ENCODE results near the gene GPRC5B.

GPRC5B gene

GRCh38 chr16:19857593-19858339, 26.9 kb downstream of the GPRC5B start:
- no peak for TF ChIP-seq FOXP2 (optimal IDR thresholded peaks at IDR 0.05; ENCODE audit: borderline replicate concordance, extremely low read depth, extremely low read length, insufficient read depth)
- no peak for TF ChIP-seq TAF1 (IDR thresholded peaks at IDR 0.05; ENCODE audit: borderline replicate concordance, insufficient read depth, low read length)

- TF ChIP-seq POLR2AphosphoS5 (IDR thresholded peaks at IDR 0.05; ENCODE audit: low read depth, low read length) (no peak), FOXP2 (optimal IDR thresholded peaks at IDR 0.05; ENCODE audit: borderline replicate concordance, extremely low read depth, extremely low read length, insufficient read depth) (no peak), TAF1 (IDR thresholded peaks at IDR 0.05; ENCODE audit: borderline replicate concordance, insufficient read depth, low read length) (no peak), REST (IDR thresholded peaks at IDR 0.05; ENCODE audit: insufficient read depth in 1 of 2, low read depth in 2 of 2, low read length in 2 of 2) (no peak), SIN3A (IDR thresholded peaks at IDR 0.05; ENCODE audit: borderline replicate concordance, insufficient read depth, low read length) (no peak)
These were observed 28.5 kb downstream of the GPRC5B start for GRCh38 chr16:19856120-19856519.

- no peak for TF ChIP-seq POLR2AphosphoS5 (IDR thresholded peaks at IDR 0.05; ENCODE audit: low read depth, low read length)
- no peak for TF ChIP-seq TAF1 (IDR thresholded peaks at IDR 0.05; ENCODE audit: borderline replicate concordance, insufficient read depth, low read length)
- TF ChIP-seq REST (IDR thresholded peaks at IDR 0.05; ENCODE audit: insufficient read depth in 1 of 2, low read depth in 2 of 2, low read length in 2 of 2), result no peak
- TF ChIP-seq SIN3A (IDR thresholded peaks at IDR 0.05; ENCODE audit: borderline replicate concordance, insufficient read depth, low read length), result no peak
- no peak for TF ChIP-seq FOXP2 (optimal IDR thresholded peaks at IDR 0.05; ENCODE audit: borderline replicate concordance, extremely low read depth, extremely low read length, insufficient read depth)
These were observed 30.1 kb downstream of the GPRC5B start for GRCh38 chr16:19854543-19854876.

- TF ChIP-seq SIN3A (IDR thresholded peaks at IDR 0.05; ENCODE audit: borderline replicate concordance, insufficient read depth, low read length) (no peak), TAF1 (IDR thresholded peaks at IDR 0.05; ENCODE audit: borderline replicate concordance, insufficient read depth, low read length) (no peak), POLR2AphosphoS5 (IDR thresholded peaks at IDR 0.05; ENCODE audit: low read depth, low read length) (no peak), REST (IDR thresholded peaks at IDR 0.05; ENCODE audit: insufficient read depth in 1 of 2, low read depth in 2 of 2, low read length in 2 of 2) (no peak), FOXP2 (optimal IDR thresholded peaks at IDR 0.05; ENCODE audit: borderline replicate concordance, extremely low read depth, extremely low read length, insufficient read depth) (no peak)
These were observed 30.7 kb downstream of the GPRC5B start for GRCh38 chr16:19853742-19854542.

DNA sequence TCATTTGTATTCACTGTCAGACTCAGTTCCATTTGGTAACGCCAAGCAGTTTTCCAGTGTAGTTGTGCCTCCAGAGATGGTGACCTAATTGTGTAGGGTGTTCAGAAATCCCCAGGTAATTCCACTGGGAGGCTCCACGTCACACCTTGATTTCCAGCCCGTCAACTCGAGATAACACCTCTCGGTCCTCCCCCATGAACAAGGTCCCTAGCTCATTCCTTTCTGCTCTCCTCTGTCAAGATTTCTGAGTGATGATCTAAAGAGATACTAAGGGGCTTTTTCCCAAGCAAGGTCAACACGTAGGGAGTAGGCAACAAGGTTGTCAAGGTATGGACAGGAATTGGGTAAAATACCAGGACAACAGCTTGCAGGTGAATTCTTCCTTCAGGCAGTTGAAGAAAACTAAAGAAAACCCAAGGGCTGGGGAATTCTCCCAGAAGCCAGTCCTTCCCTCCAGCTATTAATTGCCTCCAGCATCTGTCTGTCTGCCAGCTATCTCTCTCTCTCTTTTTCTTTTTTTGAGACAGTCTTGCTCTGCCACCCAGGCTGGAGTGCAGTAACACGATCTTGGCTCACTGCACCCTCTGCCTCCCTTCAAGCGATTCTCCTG, 31.4 kb downstream of the GPRC5B start:
- TF ChIP-seq SIN3A (IDR thresholded peaks at IDR 0.05; ENCODE audit: borderline replicate concordance, insufficient read depth, low read length), result no peak
- no peak for TF ChIP-seq POLR2AphosphoS5 (IDR thresholded peaks at IDR 0.05; ENCODE audit: low read depth, low read length)

- TF ChIP-seq FOXP2 (optimal IDR thresholded peaks at IDR 0.05; ENCODE audit: borderline replicate concordance, extremely low read depth, extremely low read length, insufficient read depth), result no peak
- no peak for TF ChIP-seq POLR2AphosphoS5 (IDR thresholded peaks at IDR 0.05; ENCODE audit: low read depth, low read length)
- no peak for TF ChIP-seq REST (IDR thresholded peaks at IDR 0.05; ENCODE audit: insufficient read depth in 1 of 2, low read depth in 2 of 2, low read length in 2 of 2)
- no peak for TF ChIP-seq TAF1 (IDR thresholded peaks at IDR 0.05; ENCODE audit: borderline replicate concordance, insufficient read depth, low read length)
- TF ChIP-seq SIN3A (IDR thresholded peaks at IDR 0.05; ENCODE audit: borderline replicate concordance, insufficient read depth, low read length), result no peak
These were observed 33.2 kb downstream of the GPRC5B start for GRCh38 chr16:19851476-19851875.
